CD4-positive, CD25-positive, alpha-beta regulatory T cell (primary cell): ENCODE data around the gene CDH24. TPM values are rescaled to one million over a fixed set of nuclear protein-coding genes. Genes with fewer than 3 reads are reported as not detected.
A peak's percentile ranks its signal among the peaks of the same experiment; 100 is the strongest.

ENCODE experiments used
- ATAC-seq, 2 donors: fragments of 150-1000 bp; cut with Tn5 transposase; one replicate each; pipeline ENCODE4 v1.10.0; 2021; ENCODE audit warnings: low read depth in 2 of 2, moderate number of reproducible peaks in 2 of 2, moderate library complexity in 1 of 2
- DNase-seq, 3 donors: peaks; one replicate each; pipeline versions ENCODE4 v3.0.0 to v3.0.0-alpha.2; 2012 to 2022; ENCODE audit warnings: mixed read lengths in 1 of 3
- H3K27ac ChIP-seq: one replicate; pipeline ENCODE4 v1.7.0; 2013; ENCODE audit warnings: mild to moderate bottlenecking, low read length; ENCODE audit not compliant: insufficient read depth, poor library complexity, severe bottlenecking
- H3K27me3 ChIP-seq: one replicate; pipeline ENCODE4 v1.7.0; 2013; ENCODE audit warnings: low read length; ENCODE audit not compliant: control insufficient read depth, insufficient read depth
- H3K36me3 ChIP-seq: one replicate; pipeline ENCODE4 v1.7.0; 2013; ENCODE audit warnings: mild to moderate bottlenecking, low read length, moderate library complexity; ENCODE audit not compliant: control insufficient read depth, insufficient read depth
- H3K4me1 ChIP-seq: 2 replicates; pipeline ENCODE4 v1.7.0; 2013; ENCODE audit warnings: mild to moderate bottlenecking, low read length; ENCODE audit not compliant: insufficient read depth, control insufficient read depth, poor library complexity, severe bottlenecking
- H3K4me3 ChIP-seq: one replicate; pipeline ENCODE4 v1.7.0; 2013; ENCODE audit warnings: low read depth, mild to moderate bottlenecking, low read length, moderate library complexity
- H3K9me3 ChIP-seq, 2 experiments: 1 replicate in 1 of 2; 2 replicates in 1 of 2; pipeline ENCODE4 v1.7.0; 2013; ENCODE audit warnings: low read length in 2 of 2, mild to moderate bottlenecking in 1 of 2, moderate library complexity in 1 of 2; ENCODE audit not compliant: control insufficient read depth in 2 of 2
- H3K27ac Mint-ChIP-seq, 3 donors: one replicate each; pipeline ENCODE4 v1.8.0; 2020 to 2022; ENCODE audit warnings: mild to moderate bottlenecking in 3 of 3, mixed read lengths in 3 of 3, moderate library complexity in 2 of 3
- H3K27me3 Mint-ChIP-seq: one replicate; pipeline ENCODE4 v1.8.0; 2022; ENCODE audit warnings: mild to moderate bottlenecking, mixed read lengths
- H3K36me3 Mint-ChIP-seq: one replicate; pipeline ENCODE4 v1.8.0; 2020; ENCODE audit warnings: mixed read lengths
- H3K4me1 Mint-ChIP-seq, 4 donors: one replicate each; pipeline ENCODE4 v1.8.0; 2020 to 2022; ENCODE audit warnings: mixed read lengths in 4 of 4, mild to moderate bottlenecking in 1 of 4
- H3K4me3 Mint-ChIP-seq, 4 donors: one replicate each; pipeline ENCODE4 v1.8.0; 2020 to 2022; ENCODE audit warnings: mild to moderate bottlenecking in 4 of 4, mixed read lengths in 4 of 4, moderate library complexity in 3 of 4
- H3K9me3 Mint-ChIP-seq, 7 donors: one replicate each; pipeline ENCODE4 v1.8.0; 2020 to 2022; ENCODE audit warnings: mixed read lengths in 7 of 7, mild to moderate bottlenecking in 3 of 7, moderate library complexity in 2 of 7
- polyA plus RNA-seq, 4 donors: library from polyadenylated mRNA; unstranded; fragments of 300-500 nt; fragmentation: Illumina TruSeq; gene quantifications; one replicate each; pipeline ENCODE4 v1.2.3, GENCODE V29; 2021
- total RNA-seq: library from RNA; stranded (reverse); gene quantifications from one replicate; pipeline ENCODE4 v1.2.3, GENCODE V29; 2022

Gene CDH24
- total and polyA plus RNA-seq, 5 donors from 2014 or later: 0.17 to 2.9 (median 0.29) TPM

- Mint-ChIP-seq H3K4me1 (peaks cover 15 to 47% (median 19%) of the 10 kb centered on the region in 4 donors), H3K27ac (peak overlapping the region in 2 of 3 donors; percentile 58 to 59), H3K36me3 (peaks cover 35% of the 10 kb centered on the region), H3K27me3 (peaks cover 5% of the 10 kb centered on the region), H3K4me3 (peak overlapping the region in 1 of 4 donors; percentile 2), H3K9me3 (peaks cover 0 to 3% (median 0%) of the 10 kb centered on the region in 7 donors)
- no peak overlapping the region for H3K27ac ChIP-seq
- DNase-seq: no peak
- peaks cover 11% of the 10 kb centered on the region for H3K36me3 ChIP-seq
- H3K4me1 ChIP-seq: peaks cover 8% of the 10 kb centered on the region
- no peaks in the 10 kb centered on the region for H3K9me3 ChIP-seq
- no peaks in the 10 kb centered on the region for H3K27me3 ChIP-seq
- no peak for ATAC-seq
- no peak overlapping the region for H3K4me3 ChIP-seq
Measured at GRCh38 chr14:23023795-23024152, 33.5 kb downstream of the CDH24 start.

GRCh38 chr14:23023022-23023794, 34.1 kb downstream of the CDH24 start:
- H3K4me1 ChIP-seq: peaks cover 5% of the 10 kb centered on the region
- H3K4me1 Mint-ChIP-seq: peaks cover 12 to 44% (median 16%) of the 10 kb centered on the region in 4 donors
- no peak overlapping the region for H3K4me3 ChIP-seq
- peaks cover 10% of the 10 kb centered on the region for H3K36me3 ChIP-seq
- peaks cover 0 to 2% (median 0%) of the 10 kb centered on the region in 7 donors for H3K9me3 Mint-ChIP-seq
- H3K27me3 ChIP-seq: no peaks in the 10 kb centered on the region
- H3K27me3 Mint-ChIP-seq: peaks cover 5% of the 10 kb centered on the region
- H3K36me3 Mint-ChIP-seq: peaks cover 32% of the 10 kb centered on the region
- H3K9me3 ChIP-seq: no peaks in the 10 kb centered on the region
- no peak overlapping the region for H3K27ac ChIP-seq
- ATAC-seq (no peak), DNase-seq (no peak)
- peak overlapping the region; percentile 58 to 79 (median 78) for H3K27ac Mint-ChIP-seq
- peak overlapping the region in 3 of 4 donors; percentile 5 to 33 (median 29) for H3K4me3 Mint-ChIP-seq

GRCh38 chr14:23021889-23022442, 35.4 kb downstream of the CDH24 start:
- Mint-ChIP-seq H3K27ac (peak overlapping the region; percentile 2 to 53 (median 18)), H3K27me3 (peaks cover 5% of the 10 kb centered on the region), H3K4me1 (peaks cover 12 to 37% (median 13%) of the 10 kb centered on the region in 4 donors), H3K36me3 (peaks cover 32% of the 10 kb centered on the region), H3K4me3 (no peak overlapping the region), H3K9me3 (peaks cover 0 to 2% (median 0%) of the 10 kb centered on the region in 7 donors)
- H3K4me1 ChIP-seq: peaks cover 5% of the 10 kb centered on the region
- no peaks in the 10 kb centered on the region for H3K9me3 ChIP-seq
- no peak overlapping the region for H3K4me3 ChIP-seq
- no peak for DNase-seq
- H3K27me3 ChIP-seq: no peaks in the 10 kb centered on the region
- no peak overlapping the region for H3K27ac ChIP-seq
- no peak for ATAC-seq
- peaks cover 6% of the 10 kb centered on the region for H3K36me3 ChIP-seq

- no peak overlapping the region for H3K4me3 ChIP-seq
- H3K27me3 ChIP-seq: no peaks in the 10 kb centered on the region
- no peak for DNase-seq
- peaks cover 0 to 2% (median 0%) of the 10 kb centered on the region in 7 donors for H3K9me3 Mint-ChIP-seq
- no peak overlapping the region for H3K27ac ChIP-seq
- ATAC-seq: no peak
- peaks cover 12 to 36% (median 13%) of the 10 kb centered on the region in 4 donors for H3K4me1 Mint-ChIP-seq
- H3K27ac Mint-ChIP-seq: peak overlapping the region in 2 of 3 donors; percentile 2 to 18
- H3K27me3 Mint-ChIP-seq: peaks cover 5% of the 10 kb centered on the region
- H3K4me1 ChIP-seq: peaks cover 5% of the 10 kb centered on the region
- H3K9me3 ChIP-seq: no peaks in the 10 kb centered on the region
- peaks cover 32% of the 10 kb centered on the region for H3K36me3 Mint-ChIP-seq
- H3K36me3 ChIP-seq: peaks cover 6% of the 10 kb centered on the region
- H3K4me3 Mint-ChIP-seq: no peak overlapping the region
Measured at GRCh38 chr14:23021434-23021833, 35.9 kb downstream of the CDH24 start.

- peaks cover 24% of the 10 kb centered on the region for H3K36me3 Mint-ChIP-seq
- Histone ChIP-seq H3K4me1 (peaks cover 5% of the 10 kb centered on the region), H3K4me3 (no peak overlapping the region), H3K9me3 (no peaks in the 10 kb centered on the region), H3K36me3 (no peaks in the 10 kb centered on the region), H3K27ac (no peak overlapping the region), H3K27me3 (no peaks in the 10 kb centered on the region)
- H3K27me3 Mint-ChIP-seq: peaks cover 2% of the 10 kb centered on the region
- no peak for DNase-seq
- no peak overlapping the region for H3K4me3 Mint-ChIP-seq
- H3K4me1 Mint-ChIP-seq: peaks cover 7 to 26% (median 13%) of the 10 kb centered on the region in 4 donors
- no peak for ATAC-seq
- no peak overlapping the region for H3K27ac Mint-ChIP-seq
- peaks cover 0 to 2% (median 0%) of the 10 kb centered on the region in 7 donors for H3K9me3 Mint-ChIP-seq
Measured at GRCh38 chr14:23020143-23021128, 36.9 kb downstream of the CDH24 start.

- ATAC-seq (no peak), DNase-seq (no peak)
- Histone ChIP-seq H3K27ac (no peak overlapping the region), H3K4me1 (no peaks in the 10 kb centered on the region), H3K36me3 (no peaks in the 10 kb centered on the region), H3K4me3 (no peak overlapping the region), H3K9me3 (no peaks in the 10 kb centered on the region), H3K27me3 (no peaks in the 10 kb centered on the region)
- Mint-ChIP-seq H3K4me3 (no peak overlapping the region), H3K27me3 (no peaks in the 10 kb centered on the region), H3K4me1 (peaks cover 3 to 7% (median 5%) of the 10 kb centered on the region in 4 donors), H3K27ac (no peak overlapping the region), H3K36me3 (peaks cover 5% of the 10 kb centered on the region), H3K9me3 (no peaks in the 10 kb centered on the region)
Measured at GRCh38 chr14:23018107-23018506, 39.2 kb downstream of the CDH24 start.

GRCh38 chr14:23017091-23017490, 40.2 kb downstream of the CDH24 start:
- Mint-ChIP-seq H3K4me1 (peaks cover 0 to 6% (median 3%) of the 10 kb centered on the region in 4 donors), H3K4me3 (peak overlapping the region in 1 of 4 donors; percentile 16), H3K27ac (no peak overlapping the region), H3K27me3 (no peaks in the 10 kb centered on the region), H3K36me3 (peaks cover 5% of the 10 kb centered on the region), H3K9me3 (no peaks in the 10 kb centered on the region)
- ATAC-seq: no peak
- H3K9me3 ChIP-seq: no peaks in the 10 kb centered on the region
- H3K4me1 ChIP-seq: no peaks in the 10 kb centered on the region
- H3K36me3 ChIP-seq: no peaks in the 10 kb centered on the region
- no peak for DNase-seq
- H3K27me3 ChIP-seq: no peaks in the 10 kb centered on the region
- no peak overlapping the region for H3K4me3 ChIP-seq
- H3K27ac ChIP-seq: no peak overlapping the region
